ENCODE results near the gene ACSF2. TPM values are rescaled to one million over a fixed set of nuclear protein-coding genes. Genes with fewer than 3 reads are reported as not detected.

ACSF2 gene
- total and polyA plus RNA-seq, 2 of the 13 experiments (the other 11 are each of a cell fraction or from before 2014, with no cell fraction given): 87.3 to 109 TPM

GRCh38 chr17:50393700-50394099 lies 32.3 kb upstream of the ACSF2 start:
- no peaks in the 10 kb centered on the region for H3K9me3 ChIP-seq (ENCODE audit: low read length)
- H3K4me3 ChIP-seq (replicated peaks in 1 of 3; ENCODE audit: insufficient read depth in 1 of 3, low read depth in 2 of 3, low read length in 3 of 3): no peak overlapping the region
- DNase-seq (ENCODE audit: low spot score) (no peak), FAIRE-seq (no peak), ATAC-seq (no peak)
- no peak overlapping the region for H3K9ac ChIP-seq (ENCODE audit: insufficient read depth, low read depth, low read length)
- WGBS (ENCODE audit: low lambda C conversion rate): 97% methylated on average over 5 of the region's 5 CpGs
- in situ Hi-C loops (cut with HindIII; ENCODE audit: extremely low pct_ligation_motif_present, low pct_unique_long_range_greater_than_20kb) (no loop called here), intact Hi-C loops (cut with micrococcal nuclease; ENCODE audit: unreplicated experiment) (no loop called here)
- no peak overlapping the region for H2AFZ ChIP-seq (ENCODE audit: low read length)
- H3K4me2 ChIP-seq (ENCODE audit: low read depth, low read length): no peak overlapping the region
- H4K20me1 ChIP-seq (ENCODE audit: insufficient read depth, low read length): peaks cover 15% of the 10 kb centered on the region; the same call in 1 of the 2 replicates
- ChIA-PET POLR2A (no interaction called here), CTCF (ENCODE audit: low intra/inter-chr PET ratio, low total read pairs) (no interaction called here)
- peaks cover 48% of the 10 kb centered on the region for H3K79me2 ChIP-seq (ENCODE audit: insufficient read depth, low read length)
- H3K27ac ChIP-seq (ENCODE audit: extremely low read length, insufficient read depth, low read length): no peak overlapping the region
- TF ChIP-seq ZNF121 (CRISPR knock-in tag; IDR thresholded peaks at IDR 0.05) (peak; percentile 70), PRPF4 (IDR thresholded peaks at IDR 0.05; ENCODE audit: low read depth, low read length, poor library complexity, severe bottlenecking) (no peak)
- peaks cover 27% of the 10 kb centered on the region for H3K4me1 ChIP-seq (ENCODE audit: insufficient read depth, low read length)
- no TSS peak for BruUV-seq (replicated peaks)
- H3K27me3 ChIP-seq (ENCODE audit: control insufficient read depth in 1 of 2, insufficient read depth in 2 of 2, low read length in 2 of 2): peaks cover 0 to 3% of the 10 kb centered on the region in 2 experiments; a peak in 1 of 5 replicates
- peaks cover 35 to 60% of the 10 kb centered on the region in 2 experiments for H3K36me3 ChIP-seq (replicated peaks in 1 of 2; ENCODE audit: control insufficient read depth in 1 of 2, insufficient read depth in 2 of 2, low read length in 2 of 2)

- Histone ChIP-seq H3K27ac (ENCODE audit: extremely low read length, insufficient read depth, low read length) (no peak overlapping the region), H3K4me2 (ENCODE audit: low read depth, low read length) (peak overlapping the region; percentile 95), H3K36me3 (replicated peaks in 1 of 2; ENCODE audit: control insufficient read depth in 1 of 2, insufficient read depth in 2 of 2, low read length in 2 of 2) (peaks cover 35 to 50% of the 10 kb centered on the region in 2 experiments), H3K4me3 (replicated peaks in 1 of 3; ENCODE audit: insufficient read depth in 1 of 3, low read depth in 2 of 3, low read length in 3 of 3) (no peak overlapping the region), H3K4me1 (ENCODE audit: insufficient read depth, low read length) (peaks cover 27% of the 10 kb centered on the region), H3K9me3 (ENCODE audit: low read length) (peaks cover 4% of the 10 kb centered on the region; the same call in 1 of the 2 replicates), H2AFZ (ENCODE audit: low read length) (no peak overlapping the region), H3K9ac (ENCODE audit: insufficient read depth, low read depth, low read length) (0 out of 2 replicates have a peak overlapping the region, but pooled peaks have one; percentile 9), H4K20me1 (ENCODE audit: insufficient read depth, low read length) (peaks cover 15% of the 10 kb centered on the region; the same call in 1 of the 2 replicates), H3K27me3 (ENCODE audit: control insufficient read depth in 1 of 2, insufficient read depth in 2 of 2, low read length in 2 of 2) (peaks cover 0 to 3% of the 10 kb centered on the region in 2 experiments; a peak in 1 of 5 replicates), H3K79me2 (ENCODE audit: insufficient read depth, low read length) (peaks cover 47% of the 10 kb centered on the region)
- ChIA-PET POLR2A (no interaction called here), CTCF (ENCODE audit: low intra/inter-chr PET ratio, low total read pairs) (no interaction called here)
- no TSS peak for BruUV-seq (replicated peaks)
- TF ChIP-seq ZNF274 (CRISPR knock-in tag; IDR thresholded peaks at IDR 0.05) (no peak), CBX1 (IDR thresholded peaks at IDR 0.05; ENCODE audit: low read depth) (no peak), GATAD1 (CRISPR knock-in tag; IDR thresholded peaks at IDR 0.05) (no peak), TBX3 (IDR thresholded peaks at IDR 0.05; ENCODE audit: borderline replicate concordance) (no peak), SIN3B (IDR thresholded peaks at IDR 0.05; ENCODE audit: low read length) (no peak), PCBP2 (optimal IDR thresholded peaks at IDR 0.05; ENCODE audit: low read depth, low read length, poor library complexity, severe bottlenecking) (no peak), ZBTB14 (CRISPR knock-in tag; IDR thresholded peaks at IDR 0.05) (no peak)
- intact Hi-C loops (cut with micrococcal nuclease; ENCODE audit: unreplicated experiment): no loop called here
- 81% methylated on average over 3 of the region's 3 CpGs for WGBS (ENCODE audit: low lambda C conversion rate)
- DNase-seq (ENCODE audit: low spot score) (no peak), ATAC-seq (no peak), FAIRE-seq (peak; percentile 37)
- in situ Hi-C loops (cut with HindIII; ENCODE audit: extremely low pct_ligation_motif_present, low pct_unique_long_range_greater_than_20kb): loop anchor here (5.0 kb wide), 1 partner anchor 83 kb away; the partner anchor contains the start of gene RSAD1
Observed at GRCh38 chr17:50394711-50395110, 31.3 kb upstream of the ACSF2 start.

Measured in HepG2 (cell line).